NOMO-1 (cell line): ENCODE measurements around the gene PSTPIP2.

Source experiments
- DNase-seq, 2 experiments: peaks; one replicate each; lab custom pipeline; 2025; ENCODE audit not compliant: unreplicated experiment in 2 of 2; lab: John Stamatoyannopoulos, UW

Gene PSTPIP2

DNA sequence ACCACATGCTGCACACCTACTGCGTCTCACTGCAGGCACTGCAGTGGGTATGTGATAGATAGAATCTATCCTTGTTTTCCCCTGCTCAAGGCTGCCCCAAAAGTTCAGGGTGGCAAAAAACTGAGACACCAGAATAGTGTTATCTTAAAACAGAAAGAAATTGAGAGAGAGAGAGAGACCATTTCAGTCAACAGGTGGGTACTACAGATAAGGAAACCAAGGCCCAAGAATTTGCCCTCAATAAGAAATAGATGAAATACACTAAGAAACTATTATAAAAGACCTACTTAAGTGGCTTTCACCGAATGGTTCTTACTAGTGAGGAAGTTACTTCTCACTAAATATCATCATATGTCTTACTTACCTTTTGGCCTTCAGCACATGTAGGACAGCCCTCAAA, 132.8 kb downstream of the PSTPIP2 start:
- no peak for DNase-seq

DNA sequence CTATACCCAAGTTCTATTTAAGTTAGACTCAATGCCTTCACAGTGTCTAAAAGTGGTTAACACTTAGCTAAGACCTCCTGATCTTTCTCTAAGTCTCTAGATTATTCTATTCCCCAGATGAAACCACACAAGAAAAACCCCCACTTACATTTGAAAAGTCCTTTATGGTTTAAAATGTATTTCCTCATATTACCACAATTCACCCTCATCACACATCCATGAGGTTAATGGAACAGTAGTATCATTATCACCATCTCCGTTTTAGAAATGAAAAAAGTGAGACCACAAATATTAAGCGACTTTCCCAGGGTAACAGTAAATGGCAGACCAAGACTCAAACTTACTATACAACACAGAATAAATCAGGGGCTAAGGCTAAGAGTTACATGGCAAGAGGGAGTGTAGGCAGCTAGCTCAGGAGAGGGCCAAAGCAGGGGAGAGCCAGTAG, 133.5 kb downstream of the PSTPIP2 start:
- no peak for DNase-seq

GRCh38 chr18:45935591-45936335, 136.3 kb downstream of the PSTPIP2 start:
- DNase-seq: no peak
